ENCODE results near the gene CSTB.

GRCh38 chr21:43743947-43744346, 32.2 kb downstream of the CSTB start:
- TF ChIP-seq TCF7L2 (IDR thresholded peaks at IDR 0.05; ENCODE audit: borderline replicate concordance, extremely low read depth, insufficient read depth, insufficient read length) (no peak), EZH2phosphoT487 (IDR thresholded peaks at IDR 0.05; ENCODE audit: borderline replicate concordance) (no peak), POLR2A (IDR thresholded peaks at IDR 0.05; ENCODE audit: borderline replicate concordance, extremely low read depth, insufficient read depth, insufficient read length) (no peak)
- TF ChIP-seq, protein P1, sequence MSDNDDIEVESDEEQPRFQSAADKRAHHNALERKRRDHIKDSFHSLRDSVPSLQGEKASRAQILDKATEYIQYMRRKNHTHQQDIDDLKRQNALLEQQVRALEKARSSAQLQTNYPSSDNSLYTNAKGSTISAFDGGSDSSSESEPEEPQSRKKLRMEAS (IDR thresholded peaks at IDR 0.05), result no peak
